ACHN (cell line): ENCODE measurements around the gene RNF166.

Experiments
- DNase-seq: peaks from one replicate; pipeline ENCODE4 v3.0.0-alpha.2; 2015
- in situ Hi-C: cut with HindIII; loops from 2 replicates; pipeline ENCODE4 v1.10.0; 2017; ENCODE audit warnings: low sequenced_read_pairs, low pct_ligation_motif_present, low pct_unique_long_range_greater_than_20kb

RNF166 gene

DNA sequence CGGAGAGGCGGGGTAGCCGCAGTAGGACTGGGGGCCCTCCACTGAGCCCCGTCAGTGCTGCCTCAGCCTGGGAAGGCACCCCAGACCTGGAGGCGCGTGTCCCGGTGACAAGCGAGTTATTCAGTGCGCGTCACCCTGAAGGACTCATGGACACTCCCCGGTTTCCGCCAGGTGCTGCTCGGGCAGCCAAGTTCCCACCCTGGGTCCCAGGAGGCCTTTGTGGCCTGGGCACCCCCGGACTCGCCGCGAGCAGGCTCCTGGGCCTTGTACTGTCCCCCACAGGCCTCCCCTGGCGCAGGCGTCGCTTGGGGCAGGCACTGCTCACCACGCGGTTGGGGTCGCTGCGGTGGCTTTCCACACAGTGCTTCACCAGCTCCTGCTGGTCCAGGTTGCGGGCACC is 7.6 kb downstream of the RNF166 start:
- no peak for DNase-seq
- in situ Hi-C loops = no loop called here

DNA sequence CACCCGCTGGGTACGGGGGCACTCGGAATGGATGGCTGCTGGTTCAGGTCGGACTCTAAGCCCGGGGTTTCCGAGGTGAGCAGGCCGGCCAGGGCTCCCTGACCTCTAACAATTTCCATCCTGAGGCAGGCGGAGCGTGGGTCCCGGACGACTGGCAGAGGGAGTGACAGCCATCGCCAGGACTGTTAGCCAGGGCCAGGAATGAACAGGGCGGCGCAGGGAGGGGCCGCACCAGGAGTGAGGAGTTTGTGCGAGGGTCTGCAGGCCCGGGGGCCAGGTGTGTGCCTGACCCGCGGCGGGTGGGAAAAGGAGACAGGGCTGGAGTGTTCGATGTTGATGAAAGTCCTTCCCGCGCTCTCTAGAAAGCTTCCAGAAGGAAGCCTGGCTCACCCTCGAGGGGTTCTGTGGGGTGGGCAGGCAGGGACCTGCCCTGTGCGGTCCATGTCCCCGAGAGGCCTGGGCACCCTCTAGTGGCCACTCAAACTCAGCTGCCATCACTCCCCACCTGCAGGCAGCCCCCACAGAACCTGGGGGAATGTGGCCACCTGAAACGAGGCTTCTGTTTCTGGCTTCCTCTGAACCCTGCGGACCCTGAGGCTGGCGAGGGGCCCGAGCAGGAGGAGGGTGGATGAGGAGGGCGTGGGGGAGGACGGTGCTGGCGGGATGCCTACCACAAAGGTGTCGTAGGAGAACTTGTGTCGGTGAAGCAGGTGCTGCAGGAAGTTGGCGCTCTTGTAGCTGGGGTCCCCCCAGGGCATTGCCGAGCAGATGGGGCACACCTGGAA is 8.2 kb downstream of the RNF166 start:
- in situ Hi-C loops = no loop called here
- DNase-seq = peak; percentile 17

DNA sequence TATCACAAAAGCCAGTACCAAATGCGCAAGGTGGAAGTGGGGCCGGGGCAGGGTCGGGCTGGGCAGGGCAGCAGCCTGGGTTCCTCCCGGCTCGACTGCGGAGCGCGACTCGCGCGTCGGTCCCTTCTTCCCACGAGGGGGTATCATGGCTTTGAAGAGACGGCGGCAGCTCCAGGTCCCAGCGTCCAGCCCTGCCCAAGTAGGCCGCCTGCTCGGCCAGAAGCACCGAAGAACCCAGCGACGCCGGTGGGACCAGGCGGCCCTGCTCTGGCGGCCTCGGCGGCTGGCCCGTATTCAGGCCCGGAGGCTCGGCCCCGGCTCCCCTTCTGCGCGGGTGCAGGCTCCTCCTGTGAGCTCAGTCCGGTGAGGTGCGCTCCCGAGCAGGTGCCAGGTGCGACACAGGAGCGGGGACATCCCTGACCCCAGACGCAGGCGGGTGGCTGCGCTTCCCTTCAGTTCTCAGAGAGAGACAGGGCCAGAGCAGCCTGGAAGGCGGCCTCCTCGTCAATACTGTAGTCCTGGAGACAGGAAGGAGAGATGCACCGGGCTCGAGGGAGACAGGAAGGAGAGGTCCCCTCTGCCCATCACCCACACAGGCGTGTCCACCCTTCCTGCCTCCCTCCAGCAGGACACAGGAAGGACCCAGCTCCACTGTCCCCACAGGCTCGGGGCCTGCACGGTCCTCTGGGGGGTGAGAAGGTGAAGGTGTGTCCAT is 8.9 kb downstream of the RNF166 start:
- DNase-seq = no peak
- in situ Hi-C loops = no loop called here

DNA sequence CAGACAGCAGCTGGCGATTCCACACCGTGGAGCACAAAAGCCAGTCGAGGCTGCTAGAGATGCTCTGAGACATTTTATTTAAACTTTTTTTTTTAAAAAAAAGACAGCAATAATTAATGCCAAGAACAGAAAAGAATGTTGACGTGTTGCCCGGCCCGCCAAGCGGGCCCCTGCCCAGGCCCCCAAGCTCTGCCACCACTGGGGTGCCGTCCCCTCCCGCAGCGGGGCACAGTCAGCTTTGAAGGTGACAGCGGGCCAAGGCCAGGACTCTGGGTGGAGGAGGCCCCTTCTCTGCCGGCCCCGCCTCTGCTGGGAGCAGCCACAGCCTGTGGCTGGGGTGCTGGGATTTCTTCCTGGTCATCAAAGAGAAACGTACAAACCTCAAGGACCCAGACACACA is 9.8 kb downstream of the RNF166 start:
- DNase-seq = no peak
- in situ Hi-C loops = no loop called here

DNA sequence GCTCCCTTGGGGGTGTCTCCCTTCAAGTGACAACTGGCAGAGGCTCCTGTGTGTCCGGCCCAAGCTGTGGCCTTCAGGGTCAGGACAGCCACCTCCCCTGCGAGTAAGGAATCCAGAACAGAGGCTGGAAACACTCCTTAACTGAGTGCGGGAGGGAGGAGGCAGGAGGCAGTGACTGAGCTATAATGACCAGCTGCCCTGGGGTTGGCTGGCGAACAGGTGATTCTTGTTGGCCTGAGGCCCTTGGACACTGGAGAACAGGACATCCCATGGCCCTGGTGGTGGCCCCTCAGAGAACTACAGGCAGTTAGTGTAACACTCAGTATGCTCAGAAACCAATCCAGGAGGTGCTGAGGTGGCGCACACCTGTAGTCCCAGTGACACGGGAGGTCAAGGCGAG is 10.5 kb downstream of the RNF166 start:
- in situ Hi-C loops = no loop called here
- DNase-seq = no peak

DNA sequence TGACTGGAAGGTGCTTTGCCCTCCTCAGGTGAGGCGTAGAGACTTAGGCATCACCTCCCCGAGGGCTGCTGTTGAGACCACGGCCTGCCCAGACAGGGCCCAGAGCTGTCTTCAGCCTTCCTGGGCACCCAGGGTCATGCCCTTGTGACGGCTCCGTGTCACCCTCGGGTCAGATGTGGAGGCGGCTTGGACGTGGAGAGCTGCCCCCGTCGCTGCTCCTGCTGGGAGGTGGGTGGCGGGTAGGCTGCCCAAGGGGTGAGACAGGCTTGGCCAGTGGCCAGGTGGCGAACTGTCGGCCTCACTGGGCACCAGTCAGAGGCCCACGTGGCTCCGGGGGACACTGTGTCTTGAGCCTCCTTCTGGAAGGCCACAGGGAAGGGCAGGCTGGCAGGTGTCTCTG is 11.0 kb downstream of the RNF166 start:
- in situ Hi-C loops = no loop called here
- DNase-seq = no peak

DNA sequence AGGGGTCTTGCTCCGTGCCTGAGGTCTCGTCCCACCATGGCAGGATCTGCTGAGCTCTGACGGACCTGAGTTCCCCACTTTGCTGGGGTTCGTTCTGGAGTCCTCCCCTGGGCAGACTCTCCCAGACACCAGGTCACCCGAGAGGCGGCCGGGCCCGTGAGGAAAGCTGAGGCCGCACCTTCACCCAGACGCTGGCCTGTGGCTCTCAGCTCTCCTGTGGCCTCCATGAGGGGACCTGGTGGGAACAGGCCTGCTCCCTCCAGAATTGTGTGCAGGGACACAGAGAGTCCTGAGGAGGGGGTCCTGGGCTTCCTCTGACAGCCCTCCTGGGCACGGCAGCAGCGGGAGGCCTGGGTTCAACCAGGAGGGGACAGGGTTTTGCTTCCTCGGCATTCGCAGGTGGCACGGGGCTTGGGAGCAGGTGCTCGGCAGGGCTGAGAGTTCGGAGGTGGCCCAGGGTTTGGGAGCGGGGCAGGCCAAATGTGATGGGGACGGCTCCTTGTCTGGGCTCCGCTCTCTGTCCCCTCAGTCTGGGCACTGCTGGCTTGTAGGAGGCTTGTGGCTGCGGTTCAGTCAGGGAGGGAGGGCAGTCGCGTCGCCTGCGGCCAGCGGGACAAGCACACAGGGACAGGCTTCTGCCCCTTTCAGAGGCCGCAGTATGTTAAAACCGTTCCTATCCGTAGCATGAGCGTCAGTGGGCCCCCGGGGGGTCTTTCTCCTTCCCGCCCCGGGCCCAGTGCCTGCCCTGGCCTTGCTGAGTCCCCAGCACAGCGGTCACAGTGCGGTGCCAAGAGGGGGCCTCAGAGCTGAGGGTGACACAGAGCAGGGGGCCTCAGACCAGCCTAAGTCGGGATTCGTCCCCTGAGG is 11.8 kb downstream of the RNF166 start:
- in situ Hi-C loops = no loop called here
- DNase-seq = no peak

DNA sequence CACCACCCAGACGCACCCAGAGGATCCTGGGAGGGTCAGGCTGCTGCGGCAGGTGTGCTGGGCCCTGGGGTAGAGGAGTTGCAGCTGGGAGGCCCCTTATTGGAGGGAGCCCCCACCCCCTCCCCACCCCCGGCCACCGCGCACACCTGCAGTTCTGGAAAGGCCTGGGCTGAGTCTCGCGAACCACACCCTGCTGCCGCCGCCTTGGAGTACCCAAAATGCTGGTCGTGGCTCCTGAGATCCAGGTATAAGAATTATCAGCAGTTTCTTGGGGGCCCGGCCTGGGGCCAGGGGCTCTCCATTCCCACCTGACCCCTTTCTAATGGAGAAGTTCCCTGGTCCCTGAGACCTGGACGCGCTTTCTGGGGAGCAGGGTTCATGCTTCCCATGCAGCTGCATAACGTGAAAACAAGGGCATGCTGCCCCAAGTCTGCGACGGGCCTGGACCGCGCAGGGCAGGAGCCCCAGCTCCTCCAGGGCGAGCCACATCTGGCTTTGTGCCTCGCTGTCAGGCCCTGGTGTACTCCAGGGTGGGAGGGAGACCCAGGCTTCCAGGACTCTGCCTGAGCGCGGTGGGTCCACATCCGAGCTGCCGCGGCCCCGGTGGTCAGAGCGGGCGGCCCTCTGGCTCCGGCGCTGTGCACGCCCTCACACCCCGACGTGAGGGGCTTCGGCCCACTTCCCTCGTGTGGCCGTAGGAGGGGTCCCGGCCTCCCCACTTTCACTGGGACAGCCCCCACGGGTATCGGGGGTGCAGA is 12.6 kb downstream of the RNF166 start:
- DNase-seq = no peak
- in situ Hi-C loops = no loop called here

DNA sequence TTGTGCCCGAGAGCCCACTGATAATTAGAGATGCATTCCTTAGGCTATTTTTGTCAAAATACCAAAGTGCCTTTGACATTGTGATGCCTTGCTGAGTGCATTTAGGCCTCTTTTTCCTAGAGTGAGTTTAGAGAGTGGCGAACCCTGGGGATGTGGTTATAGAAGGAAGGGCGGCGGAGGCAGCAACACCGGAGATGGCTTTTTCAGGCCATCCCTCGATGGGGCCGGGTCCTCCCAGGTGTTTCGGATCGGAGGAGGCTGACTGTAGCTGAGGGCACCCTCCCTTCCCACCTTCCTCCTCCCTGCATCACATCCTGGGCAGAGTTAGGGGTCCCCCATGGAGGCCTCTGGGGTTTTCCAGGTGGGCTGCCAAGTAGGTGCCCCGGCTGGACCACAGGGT is 13.3 kb downstream of the RNF166 start:
- no peak for DNase-seq
- in situ Hi-C loops = no loop called here

DNA sequence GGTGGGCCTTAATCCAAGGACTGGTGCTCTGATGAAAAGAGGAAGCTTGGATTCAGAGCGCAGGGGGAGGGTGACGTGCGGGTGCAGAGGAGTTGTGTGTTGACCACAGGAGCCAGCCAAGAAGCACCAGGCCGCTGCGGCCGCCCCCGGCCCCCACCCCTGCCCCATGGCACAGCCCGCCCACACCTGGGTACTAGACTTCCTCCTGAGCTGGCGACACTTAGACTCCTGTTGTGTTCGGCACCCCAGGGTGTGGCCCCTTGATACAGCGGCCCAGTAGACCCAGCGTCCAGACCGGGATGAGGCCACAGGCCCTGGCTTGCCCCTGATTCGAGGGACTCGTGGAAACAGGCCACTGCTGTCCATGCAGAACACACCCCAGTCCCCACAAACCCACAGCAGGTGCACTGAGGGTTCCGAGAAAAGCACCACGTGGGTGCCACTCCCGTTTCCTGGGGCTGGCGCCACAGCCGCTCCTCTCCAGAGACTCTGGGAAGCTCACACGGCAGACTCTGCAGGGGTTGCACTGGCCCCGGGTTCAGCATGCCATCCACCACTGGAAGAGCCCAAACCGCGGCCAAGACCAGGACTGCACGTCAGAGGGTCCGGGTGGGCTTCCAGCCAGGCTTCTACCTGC is 14.2 kb downstream of the RNF166 start:
- no peak for DNase-seq
- in situ Hi-C loops = no loop called here

DNA sequence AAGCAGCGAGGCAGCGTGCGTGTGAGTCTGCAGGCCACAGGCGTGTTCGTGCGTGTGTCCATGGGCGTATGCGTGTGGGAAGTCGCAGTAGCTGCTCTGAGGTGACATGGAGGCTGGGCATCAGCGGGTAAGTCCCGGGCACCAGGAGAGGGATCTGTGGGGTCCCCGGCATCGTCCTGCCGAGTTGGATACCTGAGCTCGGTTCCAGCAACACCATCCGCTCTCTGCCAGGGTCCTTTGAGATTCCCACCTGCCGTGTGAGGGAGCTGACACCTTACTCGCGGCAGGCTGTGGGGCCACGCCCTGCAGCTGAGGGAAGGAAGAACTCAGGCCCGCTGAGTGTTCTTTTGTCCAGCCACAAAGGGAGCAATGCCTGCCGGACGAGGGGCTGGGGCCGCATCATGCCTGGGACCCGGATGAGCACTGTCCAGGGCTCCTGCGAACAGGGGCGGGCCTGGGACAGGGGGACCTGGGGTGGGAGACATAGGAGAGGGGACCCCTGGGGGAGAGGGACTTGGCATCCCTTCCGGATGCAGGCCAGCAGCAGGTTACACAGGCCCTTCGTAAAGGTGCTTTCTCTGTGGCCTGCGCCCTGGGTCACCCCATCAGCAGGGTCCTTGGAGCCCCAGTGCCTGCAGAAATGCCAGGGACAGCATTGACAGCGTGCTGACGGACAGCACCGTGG is 14.9 kb downstream of the RNF166 start:
- no peak for DNase-seq
- in situ Hi-C loops = no loop called here

DNA sequence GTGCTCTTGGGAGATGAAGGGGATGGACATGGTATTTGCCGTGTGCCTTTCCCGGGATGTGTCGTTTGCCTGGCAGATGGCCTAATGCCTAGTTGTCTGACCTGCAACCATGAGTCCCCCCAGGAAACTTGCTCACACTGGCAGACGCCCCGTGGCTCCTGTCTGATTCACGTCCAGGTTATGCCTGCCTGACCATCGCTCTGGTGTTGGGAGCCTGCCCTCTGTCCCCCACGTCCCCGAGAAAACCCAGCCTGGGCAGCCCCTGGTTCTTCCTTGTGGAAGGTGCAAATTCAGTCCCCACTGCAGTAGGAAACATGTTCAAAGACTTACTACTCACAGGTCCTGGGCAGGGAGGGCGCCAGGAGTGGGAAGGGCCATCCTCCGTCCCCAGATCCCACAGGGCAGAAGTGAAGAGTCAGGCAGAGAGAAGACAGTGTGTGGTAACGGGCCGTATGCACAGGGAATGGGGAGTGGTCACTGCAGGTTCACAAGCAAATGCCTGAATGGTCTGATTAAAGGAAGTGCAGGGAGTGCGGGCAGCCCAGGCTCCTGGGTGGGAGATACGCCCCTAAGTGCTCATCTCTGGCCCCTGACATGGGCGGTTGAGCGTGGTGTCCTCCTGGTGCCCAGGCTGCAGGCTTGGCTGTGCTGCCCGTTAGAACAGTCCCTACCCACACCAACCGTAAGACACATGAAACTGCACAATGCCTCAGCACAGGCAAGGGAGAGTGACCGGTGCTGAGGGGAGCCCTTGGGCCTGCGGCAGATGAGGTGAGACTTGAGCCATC is 15.7 kb downstream of the RNF166 start:
- no peak for DNase-seq
- in situ Hi-C loops = no loop called here

DNA sequence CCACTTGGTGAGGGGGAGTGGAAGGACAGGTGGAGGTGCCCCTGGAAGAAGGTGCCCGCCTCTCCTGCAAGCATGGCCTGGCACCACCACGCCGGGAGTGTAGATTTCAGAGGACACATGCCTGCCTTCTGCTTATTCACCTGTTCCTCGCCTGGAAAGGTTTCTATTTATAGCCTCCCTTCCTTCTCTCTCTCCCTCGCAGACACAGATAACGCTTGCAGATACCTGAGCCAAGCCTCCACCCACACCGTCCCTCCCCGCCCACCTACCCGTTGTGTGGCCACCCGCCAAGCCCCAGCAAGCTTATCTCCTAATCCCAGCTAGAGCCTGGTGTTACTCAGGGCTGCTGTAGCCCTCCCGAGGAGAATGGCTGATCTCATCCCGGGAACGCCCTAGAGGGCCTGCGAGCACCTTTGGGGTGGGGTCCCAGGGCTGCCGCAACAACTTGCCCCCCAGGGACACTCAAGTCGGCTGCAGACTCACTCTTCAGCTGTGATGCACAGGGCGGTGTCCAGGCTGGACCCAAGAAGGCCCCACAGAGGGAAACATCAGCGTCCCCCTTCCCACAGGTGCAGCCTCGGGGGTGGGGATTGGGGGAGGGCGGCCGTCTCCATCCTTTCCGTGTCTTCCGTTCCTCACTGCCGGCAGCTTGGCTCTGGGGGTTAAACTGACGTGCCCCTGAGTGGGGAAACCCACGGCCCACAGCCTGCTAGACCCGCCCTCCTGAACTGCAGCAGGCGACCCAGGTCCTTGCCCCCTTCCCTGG is 18.0 kb downstream of the RNF166 start:
- in situ Hi-C loops = no loop called here
- no peak for DNase-seq

DNA sequence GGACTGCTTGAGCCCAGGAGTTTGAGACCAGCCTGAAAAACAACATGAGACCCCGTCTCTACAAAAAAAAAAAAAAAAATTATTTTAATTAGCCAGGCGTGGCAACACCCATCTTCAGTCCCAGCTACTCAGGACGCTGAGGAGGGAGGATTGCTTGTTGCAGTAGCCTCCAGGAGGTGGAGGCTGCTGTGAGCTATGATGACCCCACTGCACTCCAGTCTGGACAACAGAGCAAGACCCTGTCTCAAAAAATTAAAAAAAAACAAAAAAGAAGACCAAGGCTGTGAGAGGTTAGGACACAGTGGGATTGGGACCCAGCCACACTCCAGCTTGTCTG is 18.6 kb downstream of the RNF166 start:
- DNase-seq = no peak
- in situ Hi-C loops = no loop called here

DNA sequence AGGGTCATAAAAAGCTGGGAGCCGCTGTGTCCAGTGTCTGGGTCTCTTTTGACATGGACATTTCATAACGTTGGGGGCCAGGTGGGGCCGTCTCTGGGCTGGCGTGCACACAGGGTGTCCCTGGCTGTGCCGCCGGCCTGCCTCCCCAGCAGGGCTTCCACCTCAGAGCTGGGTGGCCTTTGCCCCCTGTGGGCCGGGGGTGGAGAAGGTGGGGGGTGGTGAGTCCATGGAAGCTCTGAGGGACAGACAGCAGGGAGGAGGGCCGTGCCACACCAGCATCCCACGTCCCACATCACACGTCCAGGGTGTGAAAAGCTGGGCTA is 19.0 kb downstream of the RNF166 start:
- in situ Hi-C loops = no loop called here
- no peak for DNase-seq

DNA sequence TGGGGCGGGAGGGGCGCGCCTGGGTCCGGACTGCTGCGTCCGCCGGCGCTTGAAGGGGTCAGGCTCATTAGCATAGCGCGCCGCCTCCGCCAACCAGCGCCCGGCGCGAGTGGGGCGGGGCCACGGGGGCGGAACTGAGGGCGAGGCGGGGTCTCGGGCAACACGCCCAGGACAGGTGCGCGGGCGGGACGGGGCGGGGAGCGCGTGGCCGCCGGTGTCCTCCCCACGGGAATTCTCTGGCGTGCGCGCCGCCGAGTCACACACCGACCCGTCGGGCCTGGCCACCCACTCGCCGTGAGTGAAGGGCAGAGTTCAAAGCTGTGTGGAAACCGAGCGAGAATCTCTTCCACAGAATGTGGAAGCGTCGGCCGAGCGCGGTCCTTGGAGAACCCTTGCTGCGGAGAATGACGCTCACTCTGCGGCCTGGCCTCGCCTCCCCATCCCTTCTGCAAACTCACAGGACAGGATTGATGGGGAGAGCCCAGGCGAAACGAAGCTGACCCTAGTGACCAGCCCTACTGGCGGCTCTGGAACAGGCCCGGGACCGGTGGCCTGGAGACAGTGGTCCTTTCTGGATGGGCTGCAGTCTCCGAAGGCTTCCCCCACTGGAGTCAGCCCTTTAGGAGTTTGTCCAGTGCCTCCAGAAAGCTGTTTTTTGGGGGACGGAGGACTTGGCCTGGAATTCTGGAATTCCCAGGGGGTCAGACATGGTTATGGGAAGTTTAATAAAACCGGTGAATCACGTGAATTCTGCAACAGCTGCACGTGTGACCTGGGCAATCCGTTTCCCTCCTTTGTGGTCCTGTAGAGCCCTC is 19.6 kb downstream of the RNF166 start, which contains the start of gene SNAI3:
Gene SNAI3 (minus strand): TSS at position 69 of the 815 bp plus-strand sequence. CDS start 101 bp downstream, outside the sequence.
- DNase-seq = peak; percentile 85
- in situ Hi-C loops = no loop called here
